ENCODE data around the gene TRIM29. TPM values are rescaled to one million over a fixed set of nuclear protein-coding genes. Genes with fewer than 3 reads are reported as not detected.

Gene TRIM29
- total and polyA plus RNA-seq, 2 donors (not counting 1 experiment from before 2014, with no cell fraction given): not detected

GRCh38 chr11:120090411-120090810 is 47.5 kb downstream of the TRIM29 start:
- Histone ChIP-seq H3K79me2 (ENCODE audit: control insufficient read depth, insufficient read depth, low read length) (no peaks in the 10 kb centered on the region), H3K27ac (ENCODE audit: insufficient read depth, low read length) (no peak overlapping the region), H2AFZ (ENCODE audit: low read length) (no peak overlapping the region), H3K27me3 (ENCODE audit: control insufficient read depth, insufficient read depth, low read length) (no peaks in the 10 kb centered on the region), H3K9me3 (ENCODE audit: control insufficient read depth, insufficient read depth, low read depth, low read length) (no peaks in the 10 kb centered on the region), H3K36me3 (ENCODE audit: control insufficient read depth, insufficient read depth, low read length) (no peaks in the 10 kb centered on the region), H3K4me1 (ENCODE audit: control insufficient read depth, extremely low read depth, insufficient read depth, low read length) (no peaks in the 10 kb centered on the region), H3K9ac (ENCODE audit: insufficient read depth, low read length) (no peak overlapping the region), H3K4me3 (replicated peaks in 1 of 4; ENCODE audit: control extremely low read depth in 1 of 4, insufficient read depth in 1 of 4, low read depth in 3 of 4, low read length in 4 of 4) (no peak overlapping the region), H4K20me1 (ENCODE audit: control insufficient read depth, extremely low read depth, insufficient read depth, low read length) (no peaks in the 10 kb centered on the region), H3K4me2 (ENCODE audit: extremely low read depth, insufficient read depth, low read length) (no peak overlapping the region)
- no peak for DNase-seq (ENCODE audit: low read depth in 2 of 2)
- no peak for TF ChIP-seq EZH2 (IDR thresholded peaks at IDR 0.05; ENCODE audit: low read length, missing control alignments)
- TF ChIP-seq CTCF (conservative IDR thresholded peaks at IDR 0.05 in 1 of 2, IDR thresholded peaks at IDR 0.05 in 1 of 2; ENCODE audit: low read depth in 1 of 2, low read length in 2 of 2): no peak

GRCh38 chr11:120089036-120090001 is 48.6 kb downstream of the TRIM29 start:
- Histone ChIP-seq H3K4me1 (ENCODE audit: control insufficient read depth, extremely low read depth, insufficient read depth, low read length) (no peaks in the 10 kb centered on the region), H3K4me3 (replicated peaks in 1 of 4; ENCODE audit: control extremely low read depth in 1 of 4, insufficient read depth in 1 of 4, low read depth in 3 of 4, low read length in 4 of 4) (no peak overlapping the region), H3K9me3 (ENCODE audit: control insufficient read depth, insufficient read depth, low read depth, low read length) (no peaks in the 10 kb centered on the region), H3K36me3 (ENCODE audit: control insufficient read depth, insufficient read depth, low read length) (no peaks in the 10 kb centered on the region), H3K27me3 (ENCODE audit: control insufficient read depth, insufficient read depth, low read length) (no peaks in the 10 kb centered on the region), H3K4me2 (ENCODE audit: extremely low read depth, insufficient read depth, low read length) (no peak overlapping the region), H4K20me1 (ENCODE audit: control insufficient read depth, extremely low read depth, insufficient read depth, low read length) (no peaks in the 10 kb centered on the region), H3K27ac (ENCODE audit: insufficient read depth, low read length) (no peak overlapping the region), H3K9ac (ENCODE audit: insufficient read depth, low read length) (no peak overlapping the region), H2AFZ (ENCODE audit: low read length) (no peak overlapping the region), H3K79me2 (ENCODE audit: control insufficient read depth, insufficient read depth, low read length) (no peaks in the 10 kb centered on the region)
- TF ChIP-seq CTCF (conservative IDR thresholded peaks at IDR 0.05 in 1 of 2, IDR thresholded peaks at IDR 0.05 in 1 of 2; ENCODE audit: low read depth in 1 of 2, low read length in 2 of 2) (no peak), EZH2 (IDR thresholded peaks at IDR 0.05; ENCODE audit: low read length, missing control alignments) (no peak)
- DNase-seq (ENCODE audit: low read depth in 2 of 2): no peak

GRCh38 chr11:120088056-120088455 is 49.9 kb downstream of the TRIM29 start:
- Histone ChIP-seq H2AFZ (ENCODE audit: low read length) (no peak overlapping the region), H3K4me3 (replicated peaks in 1 of 4; ENCODE audit: control extremely low read depth in 1 of 4, insufficient read depth in 1 of 4, low read depth in 3 of 4, low read length in 4 of 4) (no peak overlapping the region), H4K20me1 (ENCODE audit: control insufficient read depth, extremely low read depth, insufficient read depth, low read length) (no peaks in the 10 kb centered on the region), H3K27ac (ENCODE audit: insufficient read depth, low read length) (no peak overlapping the region), H3K4me1 (ENCODE audit: control insufficient read depth, extremely low read depth, insufficient read depth, low read length) (no peaks in the 10 kb centered on the region), H3K9me3 (ENCODE audit: control insufficient read depth, insufficient read depth, low read depth, low read length) (no peaks in the 10 kb centered on the region), H3K4me2 (ENCODE audit: extremely low read depth, insufficient read depth, low read length) (no peak overlapping the region), H3K27me3 (ENCODE audit: control insufficient read depth, insufficient read depth, low read length) (no peaks in the 10 kb centered on the region), H3K9ac (ENCODE audit: insufficient read depth, low read length) (no peak overlapping the region), H3K79me2 (ENCODE audit: control insufficient read depth, insufficient read depth, low read length) (no peaks in the 10 kb centered on the region), H3K36me3 (ENCODE audit: control insufficient read depth, insufficient read depth, low read length) (no peaks in the 10 kb centered on the region)
- TF ChIP-seq EZH2 (IDR thresholded peaks at IDR 0.05; ENCODE audit: low read length, missing control alignments) (no peak), CTCF (conservative IDR thresholded peaks at IDR 0.05 in 1 of 2, IDR thresholded peaks at IDR 0.05 in 1 of 2; ENCODE audit: low read depth in 1 of 2, low read length in 2 of 2) (no peak)
- no peak for DNase-seq (ENCODE audit: low read depth in 2 of 2)
